OCI-LY7 (cell line): Measurements from ENCODE around the gene YPEL3.

ENCODE experiments used
- EZH2phosphoT487 ChIP-seq: fragments of 200-600 bp; sonication (generic); IDR thresholded peaks from 2 replicates; pipeline ENCODE4 v1.6.1; 2018; ENCODE audit warnings: low read depth, borderline replicate concordance, mild to moderate bottlenecking, mixed run types, antibody characterized with exemption, low read length, moderate library complexity, mixed read lengths
- TF ChIP-seq, protein P1 (sequence below): fragments of 200-600 bp; sonication (generic); conservative IDR thresholded peaks from 2 replicates; pipeline ENCODE4 v1.5.1; 2014; ENCODE audit warnings: mild to moderate bottlenecking, antibody characterized with exemption, low read length, moderate library complexity, mixed read lengths

GRCh38 chr16:30049871-30050270, 46.1 kb downstream of the YPEL3 start:
- TF ChIP-seq, protein P1, sequence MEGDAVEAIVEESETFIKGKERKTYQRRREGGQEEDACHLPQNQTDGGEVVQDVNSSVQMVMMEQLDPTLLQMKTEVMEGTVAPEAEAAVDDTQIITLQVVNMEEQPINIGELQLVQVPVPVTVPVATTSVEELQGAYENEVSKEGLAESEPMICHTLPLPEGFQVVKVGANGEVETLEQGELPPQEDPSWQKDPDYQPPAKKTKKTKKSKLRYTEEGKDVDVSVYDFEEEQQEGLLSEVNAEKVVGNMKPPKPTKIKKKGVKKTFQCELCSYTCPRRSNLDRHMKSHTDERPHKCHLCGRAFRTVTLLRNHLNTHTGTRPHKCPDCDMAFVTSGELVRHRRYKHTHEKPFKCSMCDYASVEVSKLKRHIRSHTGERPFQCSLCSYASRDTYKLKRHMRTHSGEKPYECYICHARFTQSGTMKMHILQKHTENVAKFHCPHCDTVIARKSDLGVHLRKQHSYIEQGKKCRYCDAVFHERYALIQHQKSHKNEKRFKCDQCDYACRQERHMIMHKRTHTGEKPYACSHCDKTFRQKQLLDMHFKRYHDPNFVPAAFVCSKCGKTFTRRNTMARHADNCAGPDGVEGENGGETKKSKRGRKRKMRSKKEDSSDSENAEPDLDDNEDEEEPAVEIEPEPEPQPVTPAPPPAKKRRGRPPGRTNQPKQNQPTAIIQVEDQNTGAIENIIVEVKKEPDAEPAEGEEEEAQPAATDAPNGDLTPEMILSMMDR = no peak
- no peak for TF ChIP-seq EZH2phosphoT487
